GM23338 (cell line): Measurements from ENCODE around the gene EXOSC3.

Experiments
- CREB1 ChIP-seq: fragments of 250-450 bp; sonication (Bioruptor Pico); IDR thresholded peaks from 2 replicates; pipeline ENCODE4 v1.5.0; 2020; ENCODE audit warnings: low read depth, mild to moderate bottlenecking, moderate library complexity
- CTCF ChIP-seq, 2 experiments: fragments of 200-600 bp in 1 of 2; sonication (generic) in 1 of 2; conservative IDR thresholded peaks; 2 replicates each; pipeline versions ENCODE4 v1.5.1 to v1.6.1; 2016 to 2017; ENCODE audit warnings: antibody characterized with exemption in 2 of 2, low read depth in 2 of 2, mild to moderate bottlenecking in 2 of 2, moderate library complexity in 1 of 2
- ETS1 ChIP-seq: IDR thresholded peaks from 2 replicates; pipeline ENCODE4 v1.6.1; 2016; ENCODE audit warnings: antibody characterized with exemption
- EZH2 ChIP-seq: fragments of 200-600 bp; sonication (generic); IDR thresholded peaks from one replicate; pipeline ENCODE4 v1.8.0; 2017; ENCODE audit warnings: antibody characterized with exemption, mild to moderate bottlenecking, low read depth; ENCODE audit not compliant: unreplicated experiment
- EZH2phosphoT487 ChIP-seq: fragments of 200-600 bp; sonication (generic); IDR thresholded peaks from one replicate; pipeline ENCODE4 v1.8.1; 2018; ENCODE audit warnings: antibody characterized with exemption; ENCODE audit not compliant: unreplicated experiment
- JUNB ChIP-seq: IDR thresholded peaks from one replicate; pipeline ENCODE4 v1.6.1; 2016; ENCODE audit warnings: antibody characterized with exemption; ENCODE audit not compliant: unreplicated experiment
- POLR2AphosphoS5 ChIP-seq: IDR thresholded peaks from 2 replicates; pipeline ENCODE4 v1.6.1; 2016; ENCODE audit warnings: antibody characterized with exemption, low read depth
- REST ChIP-seq: IDR thresholded peaks from one replicate; pipeline ENCODE4 v1.6.1; 2018; ENCODE audit warnings: antibody characterized with exemption; ENCODE audit not compliant: unreplicated experiment
- STAT1 ChIP-seq: IDR thresholded peaks from one replicate; pipeline ENCODE4 v1.6.1; 2016; ENCODE audit warnings: antibody characterized with exemption; ENCODE audit not compliant: unreplicated experiment

GRCh38 chr9:37788332-37788731 is 3.5 kb upstream of the EXOSC3 start:
- no peak for TF ChIP-seq POLR2AphosphoS5
- no peak for TF ChIP-seq CTCF (conservative IDR thresholded peaks at IDR 0.05; ENCODE audit: low read depth in 2 of 2)
- no peak for TF ChIP-seq STAT1
- no peak for TF ChIP-seq CREB1 (CRISPR knock-in tag)
- no peak for TF ChIP-seq EZH2
- TF ChIP-seq EZH2phosphoT487, result no peak
- TF ChIP-seq REST, result no peak
- no peak for TF ChIP-seq ETS1
- TF ChIP-seq JUNB, result no peak
